IPS DF 6.9 (cell line): Measurements from ENCODE around the gene SERPINA4.

ENCODE experiments used
- DNase-seq: peaks from one replicate; pipeline ENCODE4 v3.0.0-alpha.2; 2013; ENCODE audit warnings: low read depth, low spot score
- H3K27ac ChIP-seq: one replicate; pipeline ENCODE4 v1.5.1; 2013; ENCODE audit warnings: low read length, control low read depth
- H3K27me3 ChIP-seq: 2 replicates; pipeline ENCODE4 v1.6.1; 2013; ENCODE audit warnings: mild to moderate bottlenecking, low read length; ENCODE audit not compliant: control insufficient read depth, insufficient read depth
- H3K36me3 ChIP-seq: 2 replicates; pipeline ENCODE4 v1.6.1; 2013; ENCODE audit warnings: low read length; ENCODE audit not compliant: control insufficient read depth, insufficient read depth
- H3K4me1 ChIP-seq: 2 replicates; pipeline ENCODE4 v1.6.1; 2013; ENCODE audit warnings: low read length; ENCODE audit not compliant: control insufficient read depth, insufficient read depth
- H3K4me3 ChIP-seq: 2 replicates; pipeline ENCODE4 v1.5.1; 2013; ENCODE audit warnings: mild to moderate bottlenecking, low read length
- H3K9me3 ChIP-seq: 2 replicates; pipeline ENCODE4 v1.6.1; 2013; ENCODE audit warnings: low read length, inconsistent platforms; ENCODE audit not compliant: control insufficient read depth, insufficient read depth
- WGBS: extraction: QIAGEN DNeasy Blood & Tissue Kit; methylation state at CpG from one replicate; pipeline ENCODE4 v1.1.7; 2013; ENCODE audit warnings: mixed read lengths, missing lambda C conversion rate; ENCODE audit not compliant: insufficient read length, insufficient coverage; 5-methylcytosine and 5-hydroxymethylcytosine counted together

The SERPINA4 gene

DNA sequence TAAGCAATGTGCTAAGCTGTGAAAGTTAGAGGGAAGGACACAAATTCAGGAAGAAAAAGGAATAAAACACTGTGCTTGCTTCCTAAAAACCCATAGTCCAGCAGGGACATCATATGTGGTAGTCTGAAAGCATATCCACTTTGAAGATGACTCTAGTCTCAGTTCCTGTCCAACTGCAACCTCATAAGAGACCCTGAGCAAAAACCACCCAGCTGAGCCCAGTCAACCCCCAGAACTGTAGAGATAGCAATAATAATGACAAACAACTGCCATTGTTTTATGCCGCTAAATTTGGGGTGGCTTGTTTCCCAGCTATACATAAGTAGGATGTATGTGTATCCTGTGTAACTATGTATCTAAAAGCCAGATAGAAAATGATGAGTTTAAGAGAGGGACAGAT, 3.9 kb upstream of the SERPINA4 start:
- WGBS, result no CpG with 5 or more reads among the region's 1 CpG

GRCh38 chr14:94558842-94559241, 2.4 kb upstream of the SERPINA4 start:
- no peaks in the 10 kb centered on the region for H3K4me1 ChIP-seq
- no peak for DNase-seq
- no peaks in the 10 kb centered on the region for H3K9me3 ChIP-seq
- no CpG with 5 or more reads among the region's 2 CpGs for WGBS
- H3K36me3 ChIP-seq, result no peaks in the 10 kb centered on the region
- H3K4me3 ChIP-seq, result no peak overlapping the region
- no peaks in the 10 kb centered on the region for H3K27me3 ChIP-seq
- no peak overlapping the region for H3K27ac ChIP-seq

More for the DNA sequence above, 3.9 kb upstream of the SERPINA4 start:
- H3K27ac ChIP-seq, result no peak overlapping the region
- H3K4me1 ChIP-seq, result no peaks in the 10 kb centered on the region
- H3K36me3 ChIP-seq, result no peaks in the 10 kb centered on the region
- H3K27me3 ChIP-seq, result no peaks in the 10 kb centered on the region
- H3K9me3 ChIP-seq, result no peaks in the 10 kb centered on the region
- H3K4me3 ChIP-seq, result no peak overlapping the region
- no peak for DNase-seq

- Histone ChIP-seq H3K27ac (no peak overlapping the region), H3K27me3 (no peaks in the 10 kb centered on the region), H3K9me3 (no peaks in the 10 kb centered on the region), H3K36me3 (no peaks in the 10 kb centered on the region), H3K4me3 (no peak overlapping the region), H3K4me1 (no peaks in the 10 kb centered on the region)
- no CpG with 5 or more reads among the region's 9 CpGs for WGBS
- no peak for DNase-seq
Observed at GRCh38 chr14:94559638-94560290, 1.5 kb upstream of the SERPINA4 start.

DNA sequence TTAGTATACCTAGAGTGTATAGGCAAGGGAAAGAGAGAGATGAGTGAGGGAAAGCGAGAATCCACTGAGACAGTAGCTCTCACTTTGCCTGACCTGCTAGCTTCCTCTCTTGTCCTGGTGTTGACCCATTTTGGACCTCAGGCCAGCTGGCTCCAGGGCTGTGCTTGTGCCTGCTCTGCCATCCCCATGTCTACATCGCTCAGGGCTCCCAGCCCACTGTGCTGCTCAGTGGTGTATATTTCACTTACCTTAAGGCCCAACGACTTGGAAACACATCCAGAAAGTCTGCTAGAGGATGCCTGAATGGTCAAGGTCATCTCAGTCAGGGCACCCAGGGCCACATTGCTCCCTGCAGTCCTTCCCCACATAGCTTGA, 964 bp upstream of the SERPINA4 start:
- Histone ChIP-seq H3K27ac (no peak overlapping the region), H3K9me3 (no peaks in the 10 kb centered on the region), H3K4me1 (no peaks in the 10 kb centered on the region), H3K4me3 (no peak overlapping the region), H3K36me3 (no peaks in the 10 kb centered on the region), H3K27me3 (no peaks in the 10 kb centered on the region)
- no CpG with 5 or more reads among the region's 3 CpGs for WGBS
- DNase-seq, result no peak

DNA sequence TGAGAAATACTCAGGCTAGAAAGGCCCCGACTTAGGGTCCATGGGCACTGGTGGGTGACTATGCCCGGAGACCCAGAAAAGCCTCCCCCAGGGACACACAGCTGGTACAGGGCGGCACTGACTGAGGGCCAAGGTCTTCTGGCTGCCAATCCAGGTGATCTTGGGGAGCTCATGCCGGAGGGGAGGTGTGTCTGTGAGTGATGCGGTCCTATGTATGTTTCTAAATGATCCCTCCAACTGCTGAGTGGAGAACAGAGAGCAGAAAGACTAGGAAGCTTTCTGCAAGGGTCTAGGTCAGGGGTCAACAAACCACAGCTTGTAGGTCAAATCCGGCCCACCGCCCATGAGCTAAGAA, 391 bp downstream of the SERPINA4 start:
- DNase-seq, result no peak
- Histone ChIP-seq H3K9me3 (no peaks in the 10 kb centered on the region), H3K4me3 (no peak overlapping the region), H3K4me1 (no peaks in the 10 kb centered on the region), H3K27ac (no peak overlapping the region), H3K27me3 (no peaks in the 10 kb centered on the region), H3K36me3 (no peaks in the 10 kb centered on the region)
- WGBS, result no CpG with 5 or more reads among the region's 7 CpGs

DNA sequence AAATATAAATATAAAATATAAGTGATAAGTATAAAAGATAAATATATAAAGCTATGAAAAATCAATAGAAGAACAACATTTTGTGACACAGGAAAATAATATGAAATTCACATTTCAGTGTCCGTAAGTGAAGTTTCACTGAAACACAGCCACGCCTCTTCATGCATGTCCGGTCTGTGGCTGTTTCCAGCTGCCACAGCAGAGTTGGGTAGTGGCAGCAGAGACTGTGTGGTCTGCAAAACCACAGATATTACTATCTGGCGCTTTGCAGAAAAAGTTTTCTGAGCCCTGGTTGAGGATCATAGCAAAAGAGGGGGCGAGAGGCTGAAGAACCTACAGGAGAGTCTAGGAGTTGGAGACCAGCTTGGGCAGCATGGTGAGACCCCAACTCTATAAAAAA, 780 bp downstream of the SERPINA4 start:
- Histone ChIP-seq H3K4me1 (no peaks in the 10 kb centered on the region), H3K9me3 (no peaks in the 10 kb centered on the region), H3K27ac (no peak overlapping the region), H3K4me3 (no peak overlapping the region), H3K27me3 (no peaks in the 10 kb centered on the region), H3K36me3 (no peaks in the 10 kb centered on the region)
- no peak for DNase-seq
- no CpG with 5 or more reads among the region's 5 CpGs for WGBS

DNA sequence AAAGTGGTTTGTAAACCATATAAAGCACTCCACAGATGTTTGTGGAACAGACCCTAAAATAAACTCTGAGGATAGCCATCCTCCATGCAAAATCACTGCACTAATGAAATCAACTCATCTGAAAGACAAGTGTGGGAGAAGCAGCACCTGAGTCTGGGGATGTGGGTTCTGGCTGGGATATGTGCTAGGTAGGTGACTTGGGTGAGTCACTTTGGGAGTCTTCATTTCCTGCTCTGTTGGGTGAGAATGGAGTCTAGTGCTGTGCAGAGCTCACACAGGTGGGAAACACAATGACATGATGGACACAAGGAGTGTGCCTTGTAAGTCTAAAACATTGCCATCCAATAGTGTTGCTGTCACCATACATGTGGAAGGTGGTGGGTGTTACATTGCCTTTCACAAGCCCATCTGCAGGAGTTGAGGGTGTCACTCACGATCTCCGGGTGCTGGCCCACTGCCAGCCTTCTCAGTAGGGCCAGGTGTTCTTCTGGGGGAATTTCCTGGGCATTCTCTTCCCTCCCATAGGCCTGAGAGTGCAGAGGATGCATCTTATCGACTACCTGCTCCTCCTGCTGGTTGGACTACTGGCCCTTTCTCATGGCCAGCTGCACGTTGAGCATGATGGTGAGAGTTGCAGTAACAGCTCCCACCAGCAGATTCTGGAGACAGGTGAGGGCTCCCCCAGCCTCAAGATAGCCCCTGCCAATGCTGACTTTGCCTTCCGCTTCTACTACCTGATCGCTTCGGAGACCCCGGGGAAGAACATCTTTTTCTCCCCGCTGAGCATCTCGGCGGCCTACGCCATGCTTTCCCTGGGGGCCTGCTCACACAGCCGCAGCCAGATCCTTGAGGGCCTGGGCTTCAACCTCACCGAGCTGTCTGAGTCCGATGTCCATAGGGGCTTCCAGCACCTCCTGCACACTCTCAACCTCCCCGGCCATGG, 2.0 kb downstream of the SERPINA4 start:
- no peak overlapping the region for H3K4me3 ChIP-seq
- WGBS, result no CpG with 5 or more reads among the region's 16 CpGs
- no peak overlapping the region for H3K27ac ChIP-seq
- H3K4me1 ChIP-seq, result no peaks in the 10 kb centered on the region
- H3K9me3 ChIP-seq, result no peaks in the 10 kb centered on the region
- H3K36me3 ChIP-seq, result no peaks in the 10 kb centered on the region
- no peak for DNase-seq
- no peaks in the 10 kb centered on the region for H3K27me3 ChIP-seq

- Histone ChIP-seq H3K4me1 (no peaks in the 10 kb centered on the region), H3K27ac (no peak overlapping the region), H3K4me3 (no peak overlapping the region), H3K9me3 (no peaks in the 10 kb centered on the region), H3K27me3 (no peaks in the 10 kb centered on the region), H3K36me3 (no peaks in the 10 kb centered on the region)
- no peak for DNase-seq
Observed at GRCh38 chr14:94564381-94564780, 3.1 kb downstream of the SERPINA4 start.

- no CpG with 5 or more reads among the region's 9 CpGs for WGBS
- no peaks in the 10 kb centered on the region for H3K36me3 ChIP-seq
- no peaks in the 10 kb centered on the region for H3K4me1 ChIP-seq
- no peak for DNase-seq
- H3K27ac ChIP-seq, result no peak overlapping the region
- H3K4me3 ChIP-seq, result no peak overlapping the region
- no peaks in the 10 kb centered on the region for H3K9me3 ChIP-seq
- no peaks in the 10 kb centered on the region for H3K27me3 ChIP-seq
Observed at GRCh38 chr14:94568186-94568585, 6.9 kb downstream of the SERPINA4 start.

DNA sequence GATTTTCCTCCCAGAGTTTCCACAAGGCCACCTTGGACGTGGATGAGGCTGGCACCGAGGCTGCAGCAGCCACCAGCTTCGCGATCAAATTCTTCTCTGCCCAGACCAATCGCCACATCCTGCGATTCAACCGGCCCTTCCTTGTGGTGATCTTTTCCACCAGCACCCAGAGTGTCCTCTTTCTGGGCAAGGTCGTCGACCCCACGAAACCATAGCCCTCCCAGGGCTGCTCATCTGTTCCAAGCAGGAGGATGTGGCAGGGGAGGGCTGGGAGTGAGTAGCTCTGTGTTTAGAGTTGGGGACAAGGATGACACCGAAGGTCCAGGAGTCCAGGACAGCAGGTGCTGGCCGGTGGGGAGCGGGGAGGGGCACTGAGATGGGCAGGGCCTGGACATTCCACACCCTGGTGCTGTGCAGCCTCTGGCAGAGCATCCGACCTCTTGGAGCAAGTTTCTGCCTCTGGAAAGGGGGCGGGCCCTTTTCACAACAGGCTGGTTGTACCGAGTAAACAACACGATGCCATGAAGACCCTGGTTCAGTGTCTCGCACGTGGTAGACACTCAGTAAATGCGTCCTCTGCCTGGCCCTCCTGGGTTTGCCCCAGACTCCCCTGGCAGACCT, 8.2 kb downstream of the SERPINA4 start:
- WGBS, result no CpG with 5 or more reads among the region's 20 CpGs
- Histone ChIP-seq H3K9me3 (no peaks in the 10 kb centered on the region), H3K4me1 (no peaks in the 10 kb centered on the region), H3K27ac (no peak overlapping the region), H3K27me3 (no peaks in the 10 kb centered on the region), H3K4me3 (no peak overlapping the region), H3K36me3 (no peaks in the 10 kb centered on the region)
- DNase-seq, result no peak
